HG02852 (cell line): Measurements from ENCODE around the gene PKDCC.
"Not testable (repeated sequence)": the region's sequence is repeated elsewhere in the genome, so short reads cannot be mapped to it uniquely, and the experiment has no call there.

Source experiments
- ATAC-seq: cut with Tn5 transposase; IDR thresholded peaks from one replicate; pipeline ENCODE4 v1.9.1; 2021; ENCODE audit warnings: mild to moderate bottlenecking, moderate library complexity; ENCODE audit not compliant: unreplicated experiment

PKDCC gene

GRCh38 chr2:42030200-42030759 is 17.5 kb upstream of the PKDCC start:
- ATAC-seq: no peak

- ATAC-seq: no peak
These were observed 17.0 kb upstream of the PKDCC start for GRCh38 chr2:42030829-42031228.

- ATAC-seq: no peak
These were observed 16.3 kb upstream of the PKDCC start for GRCh38 chr2:42031281-42032223.

GRCh38 chr2:42032224-42032620 is 15.6 kb upstream of the PKDCC start:
- no peak for ATAC-seq

GRCh38 chr2:42032745-42033144 is 15.1 kb upstream of the PKDCC start:
- ATAC-seq: no peak

- not testable (repeated sequence) for ATAC-seq
These were observed 13.7 kb upstream of the PKDCC start for GRCh38 chr2:42034096-42034495.

- ATAC-seq: no peak
These were observed 12.6 kb upstream of the PKDCC start for GRCh38 chr2:42035241-42035640.

- no peak for ATAC-seq
These were observed 11.4 kb upstream of the PKDCC start for GRCh38 chr2:42036413-42036812.

- no peak for ATAC-seq
These were observed 10.9 kb upstream of the PKDCC start for GRCh38 chr2:42036940-42037339.

- no peak for ATAC-seq
These were observed 7.1 kb upstream of the PKDCC start for GRCh38 chr2:42040643-42041278.

- no peak for ATAC-seq
These were observed 6.3 kb upstream of the PKDCC start for GRCh38 chr2:42041377-42042127.

GRCh38 chr2:42042631-42043355 is 5.0 kb upstream of the PKDCC start:
- no peak for ATAC-seq

GRCh38 chr2:42043789-42044394 is 3.9 kb upstream of the PKDCC start:
- ATAC-seq: no peak

- ATAC-seq: no peak
These were observed 2.9 kb upstream of the PKDCC start for GRCh38 chr2:42044939-42045338.

- no peak for ATAC-seq
These were observed 2.5 kb upstream of the PKDCC start for GRCh38 chr2:42045352-42045751.

GRCh38 chr2:42045848-42046748 is 1.7 kb upstream of the PKDCC start:
- ATAC-seq: no peak

- ATAC-seq: no peak
These were observed 868 bp upstream of the PKDCC start for GRCh38 chr2:42046819-42047487.
